ENCODE results near the gene SPRN. TPM values are rescaled to one million over a fixed set of nuclear protein-coding genes. Genes with fewer than 3 reads are reported as not detected.
"Not testable (repeated sequence)": the region's sequence is repeated elsewhere in the genome, so short reads cannot be mapped to it uniquely, and the experiment has no call there.

The SPRN gene
- total RNA-seq, 1 donor from 2014 or later, result 0.06 TPM

GRCh38 chr10:133439517-133440461, 15.4 kb upstream of the SPRN start:
- no peak for DNase-seq (ENCODE audit: low spot score)
- no peak overlapping the region for H3K4me3 ChIP-seq
- H3K27ac Mint-ChIP-seq, result no peak overlapping the region
- no peak overlapping the region for H3K9ac ChIP-seq
- no peaks in the 10 kb centered on the region for H3K4me1 Mint-ChIP-seq
- no peaks in the 10 kb centered on the region for H3F3A ChIP-seq (ENCODE audit: low read depth)
- no peaks in the 10 kb centered on the region for H3K27me3 ChIP-seq
- H3K27me3 Mint-ChIP-seq (ENCODE audit: insufficient read depth, low read depth), result peaks cover 7% of the 10 kb centered on the region
- H3K79me2 ChIP-seq (ENCODE audit: low read depth), result no peaks in the 10 kb centered on the region
- TF ChIP-seq CTCF (IDR thresholded peaks at IDR 0.05) (no peak), EZH2 (IDR thresholded peaks at IDR 0.05) (no peak), EZH2phosphoT487 (IDR thresholded peaks at IDR 0.05) (no peak)
- no peaks in the 10 kb centered on the region for H4K20me1 ChIP-seq (ENCODE audit: low read depth)
- no peak overlapping the region for H3K4me2 ChIP-seq
- no peaks in the 10 kb centered on the region for H3K36me3 ChIP-seq
- H3K9me3 ChIP-seq (ENCODE audit: low read depth), result no peaks in the 10 kb centered on the region
- H2AFZ ChIP-seq (replicated peaks), result no peak overlapping the region
- peaks cover 2% of the 10 kb centered on the region for H3K36me3 Mint-ChIP-seq
- H3K9me3 Mint-ChIP-seq, result peaks cover 31% of the 10 kb centered on the region
- H3K4me3 Mint-ChIP-seq, result no peak overlapping the region
- H3K4me1 ChIP-seq, result no peaks in the 10 kb centered on the region
- no peak overlapping the region for H3K27ac ChIP-seq

- H3K9me3 Mint-ChIP-seq, result peaks cover 29% of the 10 kb centered on the region
Measured at GRCh38 chr10:133438711-133439273, 14.4 kb upstream of the SPRN start.

DNA sequence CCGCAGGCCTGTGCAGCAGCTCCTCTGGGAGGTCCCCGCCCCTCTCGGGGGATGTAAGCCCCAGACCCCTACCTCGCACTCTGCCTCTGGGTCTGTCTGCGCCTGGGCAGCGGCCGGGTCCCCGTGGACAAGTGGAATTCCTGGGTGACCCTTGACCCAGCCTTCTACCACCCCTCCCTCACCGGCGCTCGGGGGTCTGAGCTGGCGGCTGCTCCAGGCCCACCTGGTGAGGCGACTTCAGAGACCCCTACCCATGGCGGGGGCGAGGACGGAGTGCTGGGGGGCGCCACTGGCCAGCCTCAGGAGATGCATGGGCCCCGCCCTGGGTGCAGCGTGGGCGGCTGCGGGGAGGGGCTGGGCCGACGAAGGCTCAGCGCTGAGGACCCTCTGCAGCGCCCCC, 8.4 kb upstream of the SPRN start:
- not testable (repeated sequence) for H3K4me3 Mint-ChIP-seq; H3K36me3 Mint-ChIP-seq; H3K79me2 ChIP-seq (ENCODE audit: low read depth)

More at GRCh38 chr10:133438711-133439273, 14.4 kb upstream of the SPRN start:
- no peaks in the 10 kb centered on the region for H3F3A ChIP-seq (ENCODE audit: low read depth)
- H2AFZ ChIP-seq (replicated peaks), result no peak overlapping the region
- no peaks in the 10 kb centered on the region for H4K20me1 ChIP-seq (ENCODE audit: low read depth)
- no peak overlapping the region for H3K27ac ChIP-seq
- H3K9ac ChIP-seq, result no peak overlapping the region
- no peak overlapping the region for H3K4me3 Mint-ChIP-seq
- TF ChIP-seq CTCF (IDR thresholded peaks at IDR 0.05) (peak; percentile 9), EZH2 (IDR thresholded peaks at IDR 0.05) (no peak)
- H3K4me1 ChIP-seq, result no peaks in the 10 kb centered on the region
- no peak overlapping the region for H3K4me3 ChIP-seq
- H3K36me3 ChIP-seq, result no peaks in the 10 kb centered on the region
- no peak overlapping the region for H3K27ac Mint-ChIP-seq
- no peaks in the 10 kb centered on the region for H3K4me1 Mint-ChIP-seq
- H3K36me3 Mint-ChIP-seq, result peaks cover 2% of the 10 kb centered on the region
- H3K27me3 Mint-ChIP-seq (ENCODE audit: insufficient read depth, low read depth), result peaks cover 7% of the 10 kb centered on the region
- H3K79me2 ChIP-seq (ENCODE audit: low read depth), result no peaks in the 10 kb centered on the region
- no peak for DNase-seq (ENCODE audit: low spot score)
- no peaks in the 10 kb centered on the region for H3K9me3 ChIP-seq (ENCODE audit: low read depth)
- no peak overlapping the region for H3K4me2 ChIP-seq
- no peaks in the 10 kb centered on the region for H3K27me3 ChIP-seq

GRCh38 chr10:133431888-133432613, 7.6 kb upstream of the SPRN start:
- not testable (repeated sequence) for H3F3A ChIP-seq (ENCODE audit: low read depth); H3K4me3 Mint-ChIP-seq; H3K27ac Mint-ChIP-seq

More for the DNA sequence above, 8.4 kb upstream of the SPRN start:
- not testable (repeated sequence) for H3K27ac Mint-ChIP-seq; H3K4me1 Mint-ChIP-seq; DNase-seq (ENCODE audit: low spot score); H3K9me3 ChIP-seq (ENCODE audit: low read depth); H3K36me3 ChIP-seq; H3K27me3 Mint-ChIP-seq (ENCODE audit: insufficient read depth, low read depth); H4K20me1 ChIP-seq (ENCODE audit: low read depth); H2AFZ ChIP-seq (replicated peaks); H3K4me1 ChIP-seq; H3K27ac ChIP-seq; H3K4me2 ChIP-seq; H3F3A ChIP-seq (ENCODE audit: low read depth); H3K4me3 ChIP-seq; H3K9ac ChIP-seq; H3K27me3 ChIP-seq
- peaks cover 18% of the 10 kb centered on the region for H3K9me3 Mint-ChIP-seq

GRCh38 chr10:133429571-133429970, 5.1 kb upstream of the SPRN start:
- not testable (repeated sequence) for H3K27me3 ChIP-seq; DNase-seq (ENCODE audit: low spot score); H4K20me1 ChIP-seq (ENCODE audit: low read depth); H3K27me3 Mint-ChIP-seq (ENCODE audit: insufficient read depth, low read depth); H3K4me3 ChIP-seq; H3K4me1 ChIP-seq; H3K27ac Mint-ChIP-seq; H2AFZ ChIP-seq (replicated peaks); H3K4me3 Mint-ChIP-seq; H3K4me1 Mint-ChIP-seq; H3K4me2 ChIP-seq; H3K9ac ChIP-seq; H3K9me3 ChIP-seq (ENCODE audit: low read depth); H3K27ac ChIP-seq; H3K36me3 ChIP-seq; H3F3A ChIP-seq (ENCODE audit: low read depth); H3K79me2 ChIP-seq (ENCODE audit: low read depth); H3K36me3 Mint-ChIP-seq
- H3K9me3 Mint-ChIP-seq, result peaks cover 11% of the 10 kb centered on the region

More at GRCh38 chr10:133431888-133432613, 7.6 kb upstream of the SPRN start:
- not testable (repeated sequence) for DNase-seq (ENCODE audit: low spot score); H3K4me2 ChIP-seq; H3K36me3 Mint-ChIP-seq; H3K27me3 Mint-ChIP-seq (ENCODE audit: insufficient read depth, low read depth); H3K4me3 ChIP-seq; H4K20me1 ChIP-seq (ENCODE audit: low read depth); H3K9ac ChIP-seq; H3K27ac ChIP-seq; H3K9me3 ChIP-seq (ENCODE audit: low read depth); H2AFZ ChIP-seq (replicated peaks); H3K79me2 ChIP-seq (ENCODE audit: low read depth); H3K27me3 ChIP-seq; H3K4me1 ChIP-seq; H3K36me3 ChIP-seq; H3K4me1 Mint-ChIP-seq
- H3K9me3 Mint-ChIP-seq, result peaks cover 13% of the 10 kb centered on the region

- not testable (repeated sequence) for H3K36me3 ChIP-seq; H3K4me3 ChIP-seq; H3K9me3 ChIP-seq (ENCODE audit: low read depth); H3K27ac ChIP-seq; H3K79me2 ChIP-seq (ENCODE audit: low read depth); H3K4me1 Mint-ChIP-seq; H3K36me3 Mint-ChIP-seq; H3K27me3 Mint-ChIP-seq (ENCODE audit: insufficient read depth, low read depth); H3K9me3 Mint-ChIP-seq; H3K27ac Mint-ChIP-seq; H3K4me2 ChIP-seq; H3K4me3 Mint-ChIP-seq; H2AFZ ChIP-seq (replicated peaks); H3K9ac ChIP-seq; H3K4me1 ChIP-seq
- peaks cover 28% of the 10 kb centered on the region for H3K27me3 ChIP-seq
- peak; percentile 34 for DNase-seq (ENCODE audit: low spot score)
- H4K20me1 ChIP-seq (ENCODE audit: low read depth), result peaks cover 19% of the 10 kb centered on the region
- peaks cover 12% of the 10 kb centered on the region for H3F3A ChIP-seq (ENCODE audit: low read depth)
Measured at GRCh38 chr10:133424102-133424501, 323 bp downstream of the SPRN start.

Data from neural progenitor cell (in vitro differentiated cells).